ENCODE results near the gene VWC2L.

The VWC2L gene
- long read RNA-seq = 0 reads

DNA sequence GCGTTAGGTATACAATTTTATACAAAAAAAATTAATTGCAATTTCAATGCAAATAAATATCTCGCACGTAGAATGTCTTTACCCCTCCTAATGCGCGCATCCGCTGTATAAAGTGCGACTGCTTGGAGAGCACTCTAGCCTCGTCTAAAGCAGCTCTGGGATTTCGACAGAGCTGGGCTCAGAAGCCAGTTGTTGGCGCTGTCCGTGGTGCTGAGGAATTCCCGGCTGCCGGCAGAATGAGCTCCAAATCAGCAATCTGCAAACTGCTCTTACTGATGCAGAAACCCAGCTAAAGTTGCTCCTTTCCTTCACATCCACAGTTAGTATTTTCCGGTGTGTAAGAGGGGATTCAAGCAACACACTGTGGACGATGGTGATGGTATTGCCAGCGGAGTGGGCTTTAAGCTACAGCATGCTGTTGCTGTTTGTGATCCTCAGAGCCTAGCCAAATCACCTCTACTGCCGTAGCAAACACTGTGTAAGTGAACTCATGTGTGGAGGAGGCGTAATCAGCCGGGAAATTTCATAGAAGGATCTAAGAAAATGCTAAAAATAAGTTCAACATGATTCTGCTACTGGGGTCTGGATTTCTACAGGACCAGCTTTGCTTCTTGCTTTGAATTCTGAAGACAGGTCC lies at the start of gene VWC2L:
Gene VWC2L, plus strand, starts transcription at position 137 of the 637 bp plus-strand sequence. CDS start 3,140 bp downstream, outside the sequence.
- Histone ChIP-seq H3K27me3 (ENCODE audit: insufficient read depth, poor library complexity, severe bottlenecking) (no peaks in the 10 kb centered on the region), H3K4me3 (replicated peaks; ENCODE audit: insufficient read depth, low read length) (no peak within 1 kb of the TSS), H3K27ac (replicated peaks) (no peak within 1 kb of the TSS)
- peak in 1 of 2 experiments; percentile 42 for DNase-seq (ENCODE audit: low read depth in 1 of 2, low spot score in 1 of 2)
- TF ChIP-seq, protein P1, sequence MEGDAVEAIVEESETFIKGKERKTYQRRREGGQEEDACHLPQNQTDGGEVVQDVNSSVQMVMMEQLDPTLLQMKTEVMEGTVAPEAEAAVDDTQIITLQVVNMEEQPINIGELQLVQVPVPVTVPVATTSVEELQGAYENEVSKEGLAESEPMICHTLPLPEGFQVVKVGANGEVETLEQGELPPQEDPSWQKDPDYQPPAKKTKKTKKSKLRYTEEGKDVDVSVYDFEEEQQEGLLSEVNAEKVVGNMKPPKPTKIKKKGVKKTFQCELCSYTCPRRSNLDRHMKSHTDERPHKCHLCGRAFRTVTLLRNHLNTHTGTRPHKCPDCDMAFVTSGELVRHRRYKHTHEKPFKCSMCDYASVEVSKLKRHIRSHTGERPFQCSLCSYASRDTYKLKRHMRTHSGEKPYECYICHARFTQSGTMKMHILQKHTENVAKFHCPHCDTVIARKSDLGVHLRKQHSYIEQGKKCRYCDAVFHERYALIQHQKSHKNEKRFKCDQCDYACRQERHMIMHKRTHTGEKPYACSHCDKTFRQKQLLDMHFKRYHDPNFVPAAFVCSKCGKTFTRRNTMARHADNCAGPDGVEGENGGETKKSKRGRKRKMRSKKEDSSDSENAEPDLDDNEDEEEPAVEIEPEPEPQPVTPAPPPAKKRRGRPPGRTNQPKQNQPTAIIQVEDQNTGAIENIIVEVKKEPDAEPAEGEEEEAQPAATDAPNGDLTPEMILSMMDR (IDR thresholded peaks at IDR 0.05; ENCODE audit: insufficient read depth, low read length) = no peak
- peak; percentile 98 for TF ChIP-seq REST (IDR thresholded peaks at IDR 0.05; ENCODE audit: insufficient replicate concordance, low read depth)

DNA sequence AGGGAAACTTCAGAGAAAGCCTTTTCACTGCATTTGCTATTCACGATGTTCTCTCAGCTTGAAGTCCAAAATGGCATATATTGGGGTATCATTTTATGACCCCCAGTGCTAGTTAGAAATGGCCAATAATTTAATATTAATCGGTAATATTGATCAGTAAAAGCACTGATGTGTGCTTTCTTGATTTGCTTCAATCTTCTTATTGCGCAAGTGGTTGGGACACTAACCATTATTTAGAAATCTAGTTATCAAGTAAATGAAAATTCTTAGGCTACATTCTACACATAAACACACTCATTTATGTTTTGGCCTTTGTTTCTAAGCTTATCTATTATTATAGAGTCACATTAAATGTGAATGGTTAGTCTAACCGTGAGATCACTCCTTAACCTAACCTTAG lies 49.7 kb upstream of the VWC2L start:
- Histone ChIP-seq H3K4me3 (replicated peaks; ENCODE audit: insufficient read depth, low read length) (no peak overlapping the region), H3K27ac (replicated peaks) (no peak overlapping the region), H3K27me3 (ENCODE audit: insufficient read depth, poor library complexity, severe bottlenecking) (no peaks in the 10 kb centered on the region)
- TF ChIP-seq GABPA (IDR thresholded peaks at IDR 0.05; ENCODE audit: low read depth) (no peak), SPI1 (IDR thresholded peaks at IDR 0.05; ENCODE audit: borderline replicate concordance, low read depth) (no peak)
- TF ChIP-seq, protein P1 (IDR thresholded peaks at IDR 0.05; ENCODE audit: insufficient read depth, low read length) = no peak
- DNase-seq (ENCODE audit: low read depth in 1 of 2, low spot score in 1 of 2) = no peak

GRCh38 chr2:214365549-214365948 lies 45.3 kb upstream of the VWC2L start:
- Histone ChIP-seq H3K27me3 (ENCODE audit: insufficient read depth, poor library complexity, severe bottlenecking) (no peaks in the 10 kb centered on the region), H3K27ac (replicated peaks) (no peak overlapping the region), H3K4me3 (replicated peaks; ENCODE audit: insufficient read depth, low read length) (no peak overlapping the region)
- DNase-seq (ENCODE audit: low read depth in 1 of 2, low spot score in 1 of 2) = no peak
- no peak for TF ChIP-seq POLR2AphosphoS5 (IDR thresholded peaks at IDR 0.05; ENCODE audit: low read depth)
- TF ChIP-seq, protein P1 (IDR thresholded peaks at IDR 0.05; ENCODE audit: insufficient read depth, low read length) = no peak
- TF ChIP-seq SPI1 (IDR thresholded peaks at IDR 0.05; ENCODE audit: borderline replicate concordance, low read depth) = no peak
- no peak for TF ChIP-seq REST (IDR thresholded peaks at IDR 0.05; ENCODE audit: insufficient replicate concordance, low read depth)
- no peak for TF ChIP-seq GABPA (IDR thresholded peaks at IDR 0.05; ENCODE audit: low read depth)

GRCh38 chr2:214367171-214367570 lies 43.7 kb upstream of the VWC2L start:
- TF ChIP-seq, protein P1 (IDR thresholded peaks at IDR 0.05; ENCODE audit: insufficient read depth, low read length) = no peak
- TF ChIP-seq POLR2AphosphoS5 (IDR thresholded peaks at IDR 0.05; ENCODE audit: low read depth) (no peak), SPI1 (IDR thresholded peaks at IDR 0.05; ENCODE audit: borderline replicate concordance, low read depth) (no peak), REST (IDR thresholded peaks at IDR 0.05; ENCODE audit: insufficient replicate concordance, low read depth) (no peak), GABPA (IDR thresholded peaks at IDR 0.05; ENCODE audit: low read depth) (no peak)
- H3K27ac ChIP-seq (replicated peaks) = no peak overlapping the region
- DNase-seq (ENCODE audit: low read depth in 1 of 2, low spot score in 1 of 2) = no peak
- H3K4me3 ChIP-seq (replicated peaks; ENCODE audit: insufficient read depth, low read length) = no peak overlapping the region
- no peaks in the 10 kb centered on the region for H3K27me3 ChIP-seq (ENCODE audit: insufficient read depth, poor library complexity, severe bottlenecking)

All from HL-60 (cell line).